Mesothelial cell of epicardium (in vitro differentiated cells): ENCODE data around the gene BANP. TPM values are rescaled to one million over a fixed set of nuclear protein-coding genes. Genes with fewer than 3 reads are reported as not detected.
"Not testable (repeated sequence)": the region's sequence is repeated elsewhere in the genome, so short reads cannot be mapped to it uniquely, and the experiment has no call there.

Experiments used
- DNase-seq, 2 experiments: peaks; one replicate each; pipeline ENCODE4 v3.0.0; 2021; ENCODE audit warnings: low spot score in 2 of 2; ENCODE audit not compliant: unreplicated experiment in 2 of 2
- H3K27ac Mint-ChIP-seq: 2 replicates; pipeline ENCODE4 v1.8.0; 2021; ENCODE audit warnings: mixed read lengths
- H3K27me3 Mint-ChIP-seq: 2 replicates; pipeline ENCODE4 v1.8.0; 2021; ENCODE audit warnings: low read depth, mixed read lengths
- H3K36me3 Mint-ChIP-seq: 2 replicates; pipeline ENCODE4 v1.8.0; 2021; ENCODE audit warnings: mixed read lengths
- H3K4me1 Mint-ChIP-seq: 2 replicates; pipeline ENCODE4 v1.8.0; 2021; ENCODE audit warnings: mixed read lengths
- H3K4me3 Mint-ChIP-seq: 2 replicates; pipeline ENCODE4 v1.8.0; 2021; ENCODE audit warnings: mild to moderate bottlenecking, moderate library complexity, mixed read lengths
- H3K9me3 Mint-ChIP-seq: 2 replicates; pipeline ENCODE4 v1.8.0; 2021; ENCODE audit warnings: mixed read lengths
- CTCF ChIP-seq: fragments of 200-600 bp; sonication (generic); IDR thresholded peaks from one replicate; pipeline ENCODE4 v1.5.0; 2021; ENCODE audit warnings: antibody characterized with exemption; ENCODE audit not compliant: unreplicated experiment
- total RNA-seq: library from RNA; stranded (reverse); gene quantifications from 3 replicates; pipeline ENCODE4 v1.2.1, GENCODE V29; 2021

Gene BANP
- total RNA-seq, 1 donor from 2014 or later: 43.6 TPM

GRCh38 chr16:88120812-88121211 lies 169.6 kb downstream of the BANP start:
- DNase-seq: no peak
- peaks cover 47% of the 10 kb centered on the region for H3K4me1 Mint-ChIP-seq
- no peak overlapping the region for H3K4me3 Mint-ChIP-seq
- H3K27ac Mint-ChIP-seq: no peak overlapping the region
- TF ChIP-seq CTCF: no peak
- no peaks in the 10 kb centered on the region for H3K9me3 Mint-ChIP-seq
- no peaks in the 10 kb centered on the region for H3K36me3 Mint-ChIP-seq
- H3K27me3 Mint-ChIP-seq: no peaks in the 10 kb centered on the region

DNA sequence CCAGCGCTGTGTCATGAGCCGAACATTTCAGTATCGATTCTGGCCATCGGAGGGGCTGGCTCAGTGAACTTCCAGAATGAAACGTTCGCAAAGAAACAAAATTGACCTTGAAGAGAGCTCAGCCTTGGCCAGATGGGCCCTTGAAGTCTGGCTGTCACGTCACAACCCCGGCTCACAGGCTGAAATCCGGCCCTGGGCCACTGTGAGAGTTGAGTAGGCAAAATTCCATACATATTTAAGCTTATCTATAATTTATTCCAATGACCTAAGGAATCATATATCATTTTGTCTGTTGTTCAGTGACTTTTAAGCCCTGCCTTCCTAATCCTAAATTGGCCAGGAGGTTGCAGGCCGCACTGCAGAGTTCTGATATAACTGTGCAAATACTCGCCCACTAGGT lies 170.2 kb downstream of the BANP start:
- H3K27me3 Mint-ChIP-seq, H3K9me3 Mint-ChIP-seq, H3K36me3 Mint-ChIP-seq, DNase-seq, H3K4me3 Mint-ChIP-seq: not testable (repeated sequence)
- peak overlapping the region; percentile 71 for H3K27ac Mint-ChIP-seq
- peaks cover 48% of the 10 kb centered on the region for H3K4me1 Mint-ChIP-seq

GRCh38 chr16:88121886-88122580 lies 170.8 kb downstream of the BANP start:
- Mint-ChIP-seq H3K9me3 (no peaks in the 10 kb centered on the region), H3K27ac (peak overlapping the region; percentile 66), H3K4me1 (peaks cover 43% of the 10 kb centered on the region), H3K27me3 (no peaks in the 10 kb centered on the region), H3K4me3 (no peak overlapping the region), H3K36me3 (no peaks in the 10 kb centered on the region)
- no peak for TF ChIP-seq CTCF
- DNase-seq: no peak

Other genes starting within 250 kb of the BANP start
- gene KLHDC4, start 185.4 kb upstream of the BANP start, total RNA-seq: 49.7 to 52.7 TPM (median 52.3 TPM) in 3 replicates
- 64.7 to 70.0 TPM (median 69.4 TPM) in 3 replicates for gene SLC7A5, start 81.9 kb upstream of the BANP start, total RNA-seq
- not detected in 3 replicates for gene CA5A, start 14.9 kb upstream of the BANP start, total RNA-seq